HL-60 (cell line): ENCODE results near the gene CSF3.

Experiments used
- DNase-seq, 2 experiments: peaks; one replicate each; pipeline ENCODE4 v3.0.0-alpha.2; 2010 to 2020; ENCODE audit warnings: low read depth in 1 of 2, low spot score in 1 of 2
- H3K27ac ChIP-seq: fragments of 250-450 bp; sonication (Bioruptor Pico); replicated peaks from 2 replicates; pipeline ENCODE4 v1.5.1; 2020; ENCODE audit warnings: mild to moderate bottlenecking, moderate library complexity
- H3K27me3 ChIP-seq: fragments of 250-450 bp; sonication (Bioruptor Pico); 2 replicates; pipeline ENCODE4 v1.5.1; 2021; ENCODE audit warnings: mild to moderate bottlenecking, moderate library complexity; ENCODE audit not compliant: insufficient read depth, poor library complexity, severe bottlenecking
- H3K4me3 ChIP-seq: replicated peaks from 2 replicates; pipeline ENCODE4 v1.5.1; 2011; ENCODE audit warnings: mild to moderate bottlenecking, control low read depth, low read length; ENCODE audit not compliant: insufficient read depth
- GABPA ChIP-seq: IDR thresholded peaks from 2 replicates; pipeline ENCODE4 v1.6.1; 2012; ENCODE audit warnings: low read depth
- POLR2AphosphoS5 ChIP-seq: IDR thresholded peaks from 2 replicates; pipeline ENCODE4 v1.6.1; 2012; ENCODE audit warnings: low read depth
- SPI1 ChIP-seq: IDR thresholded peaks from 2 replicates; pipeline ENCODE4 v1.6.1; 2012; ENCODE audit warnings: low read depth, mild to moderate bottlenecking, borderline replicate concordance
- TF ChIP-seq, protein P1 (sequence below): IDR thresholded peaks from 2 replicates; pipeline ENCODE4 v1.6.1; 2012; ENCODE audit warnings: low read depth; ENCODE audit not compliant: insufficient replicate concordance
- TF ChIP-seq, protein P2 (sequence below): IDR thresholded peaks from one replicate; pipeline ENCODE4 v1.5.1; 2011; ENCODE audit warnings: low read length, control low read depth, inconsistent platforms; ENCODE audit not compliant: insufficient read depth

The CSF3 gene

DNA sequence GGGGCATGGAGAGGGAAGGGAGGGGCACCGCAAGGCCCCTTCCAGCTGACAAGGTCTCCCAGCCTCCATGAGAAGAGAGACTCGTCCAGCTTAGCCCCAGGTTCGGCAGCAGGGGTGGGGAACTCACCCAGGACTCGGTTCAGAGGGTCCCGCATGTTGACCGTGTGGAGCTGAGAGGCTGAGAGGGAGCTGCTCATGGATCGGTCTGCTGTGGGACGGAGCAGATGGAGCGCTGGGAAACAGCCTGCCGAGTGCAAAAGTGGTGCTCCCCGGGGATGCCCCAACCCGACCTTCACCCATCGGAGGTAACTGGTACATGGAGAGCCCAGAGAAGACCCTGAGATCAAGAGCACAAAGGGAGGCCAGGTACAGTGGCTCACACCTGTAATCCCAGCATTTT is 4.9 kb downstream of the CSF3 start:
- Histone ChIP-seq H3K27me3 (no peaks in the 10 kb centered on the region), H3K4me3 (no peak overlapping the region), H3K27ac (no peak overlapping the region)
- TF ChIP-seq SPI1 (no peak), GABPA (no peak), POLR2AphosphoS5 (no peak)
- TF ChIP-seq, protein P1, sequence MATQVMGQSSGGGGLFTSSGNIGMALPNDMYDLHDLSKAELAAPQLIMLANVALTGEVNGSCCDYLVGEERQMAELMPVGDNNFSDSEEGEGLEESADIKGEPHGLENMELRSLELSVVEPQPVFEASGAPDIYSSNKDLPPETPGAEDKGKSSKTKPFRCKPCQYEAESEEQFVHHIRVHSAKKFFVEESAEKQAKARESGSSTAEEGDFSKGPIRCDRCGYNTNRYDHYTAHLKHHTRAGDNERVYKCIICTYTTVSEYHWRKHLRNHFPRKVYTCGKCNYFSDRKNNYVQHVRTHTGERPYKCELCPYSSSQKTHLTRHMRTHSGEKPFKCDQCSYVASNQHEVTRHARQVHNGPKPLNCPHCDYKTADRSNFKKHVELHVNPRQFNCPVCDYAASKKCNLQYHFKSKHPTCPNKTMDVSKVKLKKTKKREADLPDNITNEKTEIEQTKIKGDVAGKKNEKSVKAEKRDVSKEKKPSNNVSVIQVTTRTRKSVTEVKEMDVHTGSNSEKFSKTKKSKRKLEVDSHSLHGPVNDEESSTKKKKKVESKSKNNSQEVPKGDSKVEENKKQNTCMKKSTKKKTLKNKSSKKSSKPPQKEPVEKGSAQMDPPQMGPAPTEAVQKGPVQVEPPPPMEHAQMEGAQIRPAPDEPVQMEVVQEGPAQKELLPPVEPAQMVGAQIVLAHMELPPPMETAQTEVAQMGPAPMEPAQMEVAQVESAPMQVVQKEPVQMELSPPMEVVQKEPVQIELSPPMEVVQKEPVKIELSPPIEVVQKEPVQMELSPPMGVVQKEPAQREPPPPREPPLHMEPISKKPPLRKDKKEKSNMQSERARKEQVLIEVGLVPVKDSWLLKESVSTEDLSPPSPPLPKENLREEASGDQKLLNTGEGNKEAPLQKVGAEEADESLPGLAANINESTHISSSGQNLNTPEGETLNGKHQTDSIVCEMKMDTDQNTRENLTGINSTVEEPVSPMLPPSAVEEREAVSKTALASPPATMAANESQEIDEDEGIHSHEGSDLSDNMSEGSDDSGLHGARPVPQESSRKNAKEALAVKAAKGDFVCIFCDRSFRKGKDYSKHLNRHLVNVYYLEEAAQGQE = no peak
- TF ChIP-seq, protein P2, sequence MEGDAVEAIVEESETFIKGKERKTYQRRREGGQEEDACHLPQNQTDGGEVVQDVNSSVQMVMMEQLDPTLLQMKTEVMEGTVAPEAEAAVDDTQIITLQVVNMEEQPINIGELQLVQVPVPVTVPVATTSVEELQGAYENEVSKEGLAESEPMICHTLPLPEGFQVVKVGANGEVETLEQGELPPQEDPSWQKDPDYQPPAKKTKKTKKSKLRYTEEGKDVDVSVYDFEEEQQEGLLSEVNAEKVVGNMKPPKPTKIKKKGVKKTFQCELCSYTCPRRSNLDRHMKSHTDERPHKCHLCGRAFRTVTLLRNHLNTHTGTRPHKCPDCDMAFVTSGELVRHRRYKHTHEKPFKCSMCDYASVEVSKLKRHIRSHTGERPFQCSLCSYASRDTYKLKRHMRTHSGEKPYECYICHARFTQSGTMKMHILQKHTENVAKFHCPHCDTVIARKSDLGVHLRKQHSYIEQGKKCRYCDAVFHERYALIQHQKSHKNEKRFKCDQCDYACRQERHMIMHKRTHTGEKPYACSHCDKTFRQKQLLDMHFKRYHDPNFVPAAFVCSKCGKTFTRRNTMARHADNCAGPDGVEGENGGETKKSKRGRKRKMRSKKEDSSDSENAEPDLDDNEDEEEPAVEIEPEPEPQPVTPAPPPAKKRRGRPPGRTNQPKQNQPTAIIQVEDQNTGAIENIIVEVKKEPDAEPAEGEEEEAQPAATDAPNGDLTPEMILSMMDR = no peak
- no peak for DNase-seq

GRCh38 chr17:40021451-40021971 is 6.3 kb downstream of the CSF3 start:
- Histone ChIP-seq H3K27me3 (no peaks in the 10 kb centered on the region), H3K27ac (no peak overlapping the region), H3K4me3 (no peak overlapping the region)
- DNase-seq = no peak
- TF ChIP-seq SPI1 = no peak
- no peak for TF ChIP-seq GABPA
- TF ChIP-seq, protein P2 = no peak
- TF ChIP-seq, protein P1 = no peak

DNA sequence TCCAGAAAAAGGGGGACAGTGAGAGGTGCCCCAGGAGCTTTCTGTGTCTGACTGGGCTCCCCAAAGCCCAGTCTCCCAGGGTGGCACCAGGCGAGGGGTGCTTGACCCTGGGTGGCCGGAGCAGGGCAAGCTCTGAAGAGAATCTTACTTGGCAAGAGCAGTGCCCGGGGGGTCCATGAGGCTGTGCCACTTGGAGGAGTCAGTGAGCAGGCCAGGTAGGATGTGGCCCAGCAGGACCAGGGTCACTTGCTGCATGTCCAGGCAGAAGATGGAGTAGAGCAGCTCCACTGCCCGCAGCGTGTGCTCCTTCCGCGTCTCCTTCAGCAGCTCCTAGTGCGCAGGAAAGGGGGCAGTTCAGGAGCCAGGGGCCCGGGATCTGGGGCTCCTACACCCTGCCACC is 7.3 kb downstream of the CSF3 start:
- H3K4me3 ChIP-seq = no peak overlapping the region
- H3K27ac ChIP-seq = no peak overlapping the region
- TF ChIP-seq, protein P2 = no peak
- TF ChIP-seq SPI1 (no peak), POLR2AphosphoS5 (no peak), GABPA (no peak)
- TF ChIP-seq, protein P1 = no peak
- no peak for DNase-seq
- no peaks in the 10 kb centered on the region for H3K27me3 ChIP-seq
